Measurements from ENCODE around the gene C4A.
"Not testable (repeated sequence)": the region's sequence is repeated elsewhere in the genome, so short reads cannot be mapped to it uniquely, and the experiment has no call there.

Gene C4A

DNA sequence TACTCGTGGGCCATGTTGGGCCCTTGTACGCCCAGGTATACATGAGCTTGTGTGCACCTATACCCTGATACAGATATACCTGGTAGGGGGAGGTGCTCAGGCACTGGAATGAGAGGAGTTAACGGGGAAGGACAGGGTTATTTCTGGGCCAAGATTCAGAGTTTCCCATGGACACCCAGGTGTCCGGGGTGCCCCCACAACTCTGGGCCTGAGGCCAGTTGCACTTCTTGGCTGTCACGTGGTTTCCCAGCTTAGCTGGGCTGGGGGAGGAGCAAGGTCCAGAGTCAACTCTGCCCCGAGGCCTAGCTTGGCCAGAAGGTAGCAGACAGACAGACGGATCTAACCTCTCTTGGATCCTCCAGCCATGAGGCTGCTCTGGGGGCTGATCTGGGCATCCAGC, at the start of gene C4A:
Gene C4A, plus strand, starts transcription at position 314 of the 400 bp plus-strand sequence. Its CDS starts 51 bp downstream, at position 365.
- DNase-seq = not testable (repeated sequence)

DNA sequence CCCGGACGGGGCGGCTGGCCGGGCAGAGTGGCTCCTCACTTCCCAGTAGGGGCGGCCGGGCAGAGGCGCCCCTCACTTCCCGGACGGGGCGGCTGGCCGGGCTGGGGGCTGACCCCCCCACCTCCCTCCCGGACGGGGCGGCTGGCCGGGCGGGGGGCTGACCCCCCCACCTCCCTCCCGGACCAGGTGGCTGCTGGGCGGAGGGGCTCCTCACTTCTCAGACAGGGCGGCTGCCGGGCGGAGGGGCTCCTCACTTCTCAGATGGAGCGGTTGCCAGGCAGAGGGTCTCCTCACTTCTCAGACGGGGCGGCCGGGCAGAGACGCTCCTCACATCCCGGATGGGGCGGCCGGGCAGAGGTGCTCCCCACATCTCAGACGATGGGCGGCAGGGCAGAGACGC, 49.7 kb upstream of the C4A start:
- DNase-seq = not testable (repeated sequence)

GRCh38 chr6:31933537-31933936, 48.3 kb upstream of the C4A start:
- DNase-seq = no peak

- DNase-seq = no peak
Measured at GRCh38 chr6:31935021-31935420, 46.8 kb upstream of the C4A start.

- DNase-seq = no peak
Measured at GRCh38 chr6:31935823-31936222, 46.0 kb upstream of the C4A start.

DNA sequence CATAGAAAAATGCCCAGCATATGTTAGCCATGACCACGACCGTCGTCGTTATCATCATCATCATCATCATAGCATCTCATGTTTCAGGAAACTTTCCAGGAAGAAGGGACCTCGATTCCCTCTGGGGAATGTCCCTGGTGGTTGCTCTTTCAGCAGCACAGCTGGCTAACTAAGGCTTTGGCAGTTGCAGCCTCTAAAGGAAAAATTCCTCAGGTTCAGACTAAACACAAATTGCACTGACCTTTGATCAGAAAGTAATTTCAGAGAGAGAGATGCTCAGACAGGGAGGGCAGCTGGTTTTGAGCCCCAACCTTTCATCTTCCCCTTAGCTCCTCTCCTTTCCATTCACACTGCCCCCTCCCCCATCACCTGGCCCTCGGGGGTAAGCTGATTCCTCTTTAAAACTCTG, 41.6 kb upstream of the C4A start:
- DNase-seq = no peak

DNA sequence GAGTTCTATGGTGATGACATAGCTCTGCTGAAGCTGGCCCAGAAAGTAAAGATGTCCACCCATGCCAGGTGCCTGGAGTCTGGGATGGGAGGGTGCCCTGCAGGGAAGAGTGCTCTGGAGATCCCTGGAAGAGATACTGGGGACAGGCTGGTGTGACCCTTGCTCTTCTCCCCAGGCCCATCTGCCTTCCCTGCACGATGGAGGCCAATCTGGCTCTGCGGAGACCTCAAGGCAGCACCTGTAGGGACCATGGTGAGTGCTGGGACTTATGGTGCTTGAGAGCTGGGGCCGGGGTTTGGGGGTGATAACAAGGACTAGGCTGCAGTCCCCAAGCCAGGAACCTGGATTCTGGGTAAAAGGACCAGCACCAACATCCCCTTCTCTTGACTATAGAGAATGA, 38.1 kb upstream of the C4A start:
- DNase-seq = no peak

DNA sequence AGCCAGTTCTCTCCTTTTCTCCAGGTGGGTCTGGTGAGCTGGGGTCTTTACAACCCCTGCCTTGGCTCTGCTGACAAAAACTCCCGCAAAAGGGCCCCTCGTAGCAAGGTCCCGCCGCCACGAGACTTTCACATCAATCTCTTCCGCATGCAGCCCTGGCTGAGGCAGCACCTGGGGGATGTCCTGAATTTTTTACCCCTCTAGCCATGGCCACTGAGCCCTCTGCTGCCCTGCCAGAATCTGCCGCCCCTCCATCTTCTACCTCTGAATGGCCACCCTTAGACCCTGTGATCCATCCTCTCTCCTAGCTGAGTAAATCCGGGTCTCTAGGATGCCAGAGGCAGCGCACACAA, 36.7 kb upstream of the C4A start:
- no peak for DNase-seq

- no peak for DNase-seq
Measured at GRCh38 chr6:31945507-31946369, 36.1 kb upstream of the C4A start, which contains the start of gene CFB. Gene CFB, plus strand, starts transcription at chr6:31946095. Its CDS starts 127 bp downstream, at chr6:31946222.

DNA sequence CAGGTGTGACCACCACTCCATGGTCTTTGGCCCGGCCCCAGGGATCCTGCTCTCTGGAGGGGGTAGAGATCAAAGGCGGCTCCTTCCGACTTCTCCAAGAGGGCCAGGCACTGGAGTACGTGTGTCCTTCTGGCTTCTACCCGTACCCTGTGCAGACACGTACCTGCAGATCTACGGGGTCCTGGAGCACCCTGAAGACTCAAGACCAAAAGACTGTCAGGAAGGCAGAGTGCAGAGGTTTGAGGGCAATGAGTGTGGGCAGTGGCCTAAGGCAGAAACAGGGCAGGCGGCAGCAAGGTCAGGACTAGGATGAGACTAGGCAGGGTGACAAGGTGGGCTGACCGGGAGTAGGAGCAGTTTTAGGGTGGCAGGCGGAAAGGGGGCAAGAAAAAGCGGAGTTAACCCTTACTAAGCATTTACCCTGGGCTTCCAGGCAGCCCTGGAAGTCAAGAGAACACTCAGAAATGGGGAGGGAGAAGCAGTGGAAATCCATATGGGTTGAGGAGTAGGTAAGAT, 35.4 kb upstream of the C4A start:
- DNase-seq = no peak

DNA sequence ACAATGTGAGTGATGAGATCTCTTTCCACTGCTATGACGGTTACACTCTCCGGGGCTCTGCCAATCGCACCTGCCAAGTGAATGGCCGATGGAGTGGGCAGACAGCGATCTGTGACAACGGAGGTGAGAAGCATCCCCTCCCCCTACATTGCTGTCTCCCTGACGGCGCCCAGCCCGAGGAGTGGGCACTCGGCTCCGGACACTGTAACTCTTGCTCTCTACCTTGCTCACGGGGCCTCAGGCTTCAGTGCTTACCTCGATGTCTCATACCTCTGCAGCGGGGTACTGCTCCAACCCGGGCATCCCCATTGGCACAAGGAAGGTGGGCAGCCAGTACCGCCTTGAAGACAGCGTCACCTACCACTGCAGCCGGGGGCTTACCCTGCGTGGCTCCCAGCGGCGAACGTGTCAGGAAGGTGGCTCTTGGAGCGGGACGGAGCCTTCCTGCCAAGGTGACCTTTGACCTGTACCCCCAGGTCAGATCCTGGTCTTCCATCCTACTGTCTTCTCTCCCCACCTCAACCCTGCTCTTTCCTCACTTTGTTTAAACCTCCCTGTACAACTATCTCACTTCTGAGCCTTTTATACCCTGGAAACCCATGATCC, 34.7 kb upstream of the C4A start:
- DNase-seq = no peak

GRCh38 chr6:31947864-31948263, 34.0 kb upstream of the C4A start:
- no peak for DNase-seq

- no peak for DNase-seq
Measured at GRCh38 chr6:31948306-31948705, 33.6 kb upstream of the C4A start.

GRCh38 chr6:31948753-31949413, 33.0 kb upstream of the C4A start:
- no peak for DNase-seq

DNA sequence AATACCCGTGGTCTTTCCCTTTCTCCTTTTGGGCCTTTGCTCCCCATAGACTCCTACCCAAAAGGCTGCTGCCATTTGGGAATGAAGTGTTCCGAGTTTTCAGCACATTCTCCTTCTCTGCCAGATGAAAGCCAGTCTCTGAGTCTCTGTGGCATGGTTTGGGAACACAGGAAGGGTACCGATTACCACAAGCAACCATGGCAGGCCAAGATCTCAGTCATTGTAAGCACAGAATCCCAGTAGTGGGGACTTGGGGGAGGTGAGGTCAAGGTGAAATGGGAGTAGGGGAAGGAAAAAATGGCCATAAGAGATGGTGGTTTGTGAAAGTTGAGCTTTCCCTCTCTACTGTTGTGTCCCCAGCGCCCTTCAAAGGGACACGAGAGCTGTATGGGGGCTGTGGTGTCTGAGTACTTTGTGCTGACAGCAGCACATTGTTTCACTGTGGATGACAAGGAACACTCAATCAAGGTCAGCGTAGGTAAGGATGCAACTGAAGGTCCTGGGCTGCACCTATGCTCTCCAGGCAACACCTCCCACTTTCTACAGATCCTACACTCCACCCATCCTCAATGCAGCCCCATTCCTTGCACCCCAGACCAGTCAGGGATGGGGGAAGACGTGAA, 31.8 kb upstream of the C4A start:
- DNase-seq = no peak

DNA sequence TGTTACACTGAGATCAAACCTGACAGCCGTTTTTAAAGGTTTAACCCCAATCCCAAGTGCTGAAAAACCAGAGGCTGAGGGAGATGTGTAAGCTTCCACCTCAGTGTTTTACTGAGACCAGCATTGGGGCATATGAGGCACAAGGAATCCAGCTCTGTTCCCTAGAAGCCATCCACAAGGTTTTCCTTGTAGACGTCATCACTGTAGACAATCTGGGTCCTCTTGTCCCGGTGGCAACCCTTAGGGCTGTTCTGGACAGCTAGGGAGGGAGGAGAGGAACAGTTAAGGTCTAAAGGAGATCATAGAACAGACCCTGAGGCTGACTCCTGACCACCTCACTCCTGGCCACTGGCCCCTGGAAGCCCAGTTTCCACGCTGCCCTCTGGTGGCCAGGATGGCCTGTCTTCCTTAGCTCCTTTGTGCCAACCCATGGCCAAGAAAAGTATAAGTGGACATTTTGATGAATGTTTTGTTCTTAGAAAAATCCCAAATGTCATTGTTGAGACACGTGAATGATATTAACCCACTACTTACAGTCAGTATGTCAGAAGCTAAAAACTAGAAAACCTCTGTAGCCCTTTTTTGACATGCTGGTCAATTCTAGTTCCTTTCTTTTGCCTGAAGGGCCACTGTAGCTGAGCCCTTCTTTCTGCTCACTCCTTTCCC, 29.6 kb upstream of the C4A start:
- no peak for DNase-seq

DNA sequence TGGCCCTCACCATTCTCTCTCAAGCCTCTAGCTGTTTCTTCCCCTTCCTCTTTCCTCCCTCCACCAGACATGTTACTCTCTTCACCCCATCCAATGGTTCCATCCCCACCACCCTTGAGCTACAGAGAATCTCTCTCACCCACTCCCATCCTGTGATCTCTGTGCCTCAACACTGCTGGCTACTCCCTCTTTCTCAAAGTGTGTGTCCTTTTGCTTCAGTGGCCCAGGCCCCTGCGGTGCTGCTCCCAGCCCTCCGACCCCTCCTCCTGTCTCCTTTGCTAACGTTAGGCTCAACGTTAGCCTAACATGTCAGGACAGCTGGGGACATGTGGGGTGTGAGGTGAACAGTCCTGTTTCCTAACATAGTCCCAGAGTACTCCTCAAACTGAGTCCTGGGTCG, 29.0 kb upstream of the C4A start:
- DNase-seq = no peak

GRCh38 chr6:31954511-31954910, 27.3 kb upstream of the C4A start:
- no peak for DNase-seq

- no peak for DNase-seq
Measured at GRCh38 chr6:31956796-31957195, 25.1 kb upstream of the C4A start.

GRCh38 chr6:31958412-31958740, 23.5 kb upstream of the C4A start:
- no peak for DNase-seq

GRCh38 chr6:31958741-31959739, 22.8 kb upstream of the C4A start, which contains the start of the genes NELFE and SKIC2:
Gene NELFE, minus strand, starts transcription at chr6:31958971. Its CDS starts 525 bp downstream, at chr6:31958446.
Gene SKIC2, plus strand, starts transcription at chr6:31959175. Its CDS starts 18 bp downstream, at chr6:31959193.
- DNase-seq = peak; percentile 97 to 98

Measured in stimulated activated CD4-positive, alpha-beta T cell treated with anti-CD3 and anti-CD28 coated beads, Interleukin-4, amount 100 ng/mL, for 4 hours (primary cell).